Coronary artery (tissue), 2 donors: ENCODE results near the gene SYT3.
"Not testable (repeated sequence)": the region's sequence is repeated elsewhere in the genome, so short reads cannot be mapped to it uniquely, and the experiment has no call there.

Experiments
- DNase-seq: peaks from one replicate; pipeline ENCODE4 v3.0.0-alpha.2; 2017; ENCODE audit warnings: low spot score
- H3K27ac ChIP-seq, 2 donors: fragments of 200-600 bp; sonication (generic); one replicate each; pipeline ENCODE4 v1.5.1; 2016 to 2019
- H3K4me3 ChIP-seq: fragments of 200-600 bp; sonication (generic); 2 replicates; pipeline ENCODE4 v1.5.1; 2016; ENCODE audit warnings: mild to moderate bottlenecking, moderate library complexity
- TF ChIP-seq, protein P1 (sequence below): fragments of 200-600 bp; sonication (generic); IDR thresholded peaks from one replicate; pipeline ENCODE4 v1.5.1; 2019; ENCODE audit warnings: antibody characterized with exemption

SYT3 gene

DNA sequence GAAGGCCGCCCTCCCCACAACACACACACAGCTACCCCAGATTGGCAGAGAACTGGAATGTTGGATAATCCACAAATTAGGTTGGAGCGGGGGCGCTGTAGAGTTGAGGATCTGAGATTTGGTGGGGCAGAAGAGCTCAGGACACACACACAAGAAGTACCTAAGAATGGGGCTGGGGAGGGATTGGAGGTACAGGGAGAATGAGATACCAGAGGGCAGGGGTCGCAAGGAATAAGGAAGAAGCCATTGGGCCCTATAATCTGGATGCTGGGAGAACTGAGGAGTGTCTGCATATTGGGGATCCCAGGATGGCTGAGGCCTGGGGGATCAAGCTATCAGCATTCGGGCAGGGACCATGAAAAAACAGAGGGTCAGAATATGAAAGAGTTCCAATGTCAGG, 11.5 kb downstream of the SYT3 start:
- TF ChIP-seq, protein P1, sequence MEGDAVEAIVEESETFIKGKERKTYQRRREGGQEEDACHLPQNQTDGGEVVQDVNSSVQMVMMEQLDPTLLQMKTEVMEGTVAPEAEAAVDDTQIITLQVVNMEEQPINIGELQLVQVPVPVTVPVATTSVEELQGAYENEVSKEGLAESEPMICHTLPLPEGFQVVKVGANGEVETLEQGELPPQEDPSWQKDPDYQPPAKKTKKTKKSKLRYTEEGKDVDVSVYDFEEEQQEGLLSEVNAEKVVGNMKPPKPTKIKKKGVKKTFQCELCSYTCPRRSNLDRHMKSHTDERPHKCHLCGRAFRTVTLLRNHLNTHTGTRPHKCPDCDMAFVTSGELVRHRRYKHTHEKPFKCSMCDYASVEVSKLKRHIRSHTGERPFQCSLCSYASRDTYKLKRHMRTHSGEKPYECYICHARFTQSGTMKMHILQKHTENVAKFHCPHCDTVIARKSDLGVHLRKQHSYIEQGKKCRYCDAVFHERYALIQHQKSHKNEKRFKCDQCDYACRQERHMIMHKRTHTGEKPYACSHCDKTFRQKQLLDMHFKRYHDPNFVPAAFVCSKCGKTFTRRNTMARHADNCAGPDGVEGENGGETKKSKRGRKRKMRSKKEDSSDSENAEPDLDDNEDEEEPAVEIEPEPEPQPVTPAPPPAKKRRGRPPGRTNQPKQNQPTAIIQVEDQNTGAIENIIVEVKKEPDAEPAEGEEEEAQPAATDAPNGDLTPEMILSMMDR = no peak
- DNase-seq = no peak
- Histone ChIP-seq H3K4me3 (no peak overlapping the region), H3K27ac (no peak overlapping the region)

DNA sequence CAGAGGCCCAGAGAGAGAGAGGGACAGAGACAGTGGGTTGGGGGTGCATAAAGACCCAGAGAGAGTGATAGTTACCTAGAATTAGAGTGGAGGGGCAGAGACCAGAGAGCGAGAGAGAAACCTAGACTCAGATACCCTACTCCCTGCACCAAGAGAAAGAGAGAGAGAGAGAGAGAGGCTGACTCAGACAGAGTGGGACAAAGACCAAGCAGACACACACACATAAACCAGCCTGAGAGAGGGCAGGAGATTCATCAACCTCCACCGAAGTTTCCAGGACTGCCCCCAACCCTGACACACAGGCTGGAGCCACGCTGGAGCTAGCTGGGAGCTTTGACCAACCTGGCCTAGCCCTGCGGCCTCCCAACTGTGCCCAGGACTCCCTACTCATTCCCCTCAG, 12.9 kb downstream of the SYT3 start:
- Histone ChIP-seq H3K27ac (no peak overlapping the region), H3K4me3 (no peak overlapping the region)
- TF ChIP-seq, protein P1 = no peak
- no peak for DNase-seq

DNA sequence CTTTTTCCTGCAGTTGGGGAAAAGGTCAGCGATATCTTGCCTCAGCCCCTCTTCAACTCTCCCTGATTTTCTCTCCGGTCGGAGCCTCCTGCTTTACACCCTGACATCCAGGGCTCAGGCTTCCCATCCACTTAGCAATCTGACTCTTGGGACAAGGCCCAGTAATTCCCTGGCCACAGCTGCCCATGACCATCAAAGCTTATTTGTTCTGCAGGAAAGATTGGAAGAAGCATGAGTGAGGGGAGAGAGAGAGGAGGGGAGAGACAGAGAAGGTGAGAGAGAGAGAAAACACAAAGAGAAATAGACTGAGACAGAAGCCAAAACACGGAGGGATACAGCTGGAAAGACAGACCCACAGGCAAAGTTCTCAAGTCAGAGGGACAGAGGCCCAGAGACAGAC, 13.7 kb downstream of the SYT3 start:
- TF ChIP-seq, protein P1 = no peak

DNA sequence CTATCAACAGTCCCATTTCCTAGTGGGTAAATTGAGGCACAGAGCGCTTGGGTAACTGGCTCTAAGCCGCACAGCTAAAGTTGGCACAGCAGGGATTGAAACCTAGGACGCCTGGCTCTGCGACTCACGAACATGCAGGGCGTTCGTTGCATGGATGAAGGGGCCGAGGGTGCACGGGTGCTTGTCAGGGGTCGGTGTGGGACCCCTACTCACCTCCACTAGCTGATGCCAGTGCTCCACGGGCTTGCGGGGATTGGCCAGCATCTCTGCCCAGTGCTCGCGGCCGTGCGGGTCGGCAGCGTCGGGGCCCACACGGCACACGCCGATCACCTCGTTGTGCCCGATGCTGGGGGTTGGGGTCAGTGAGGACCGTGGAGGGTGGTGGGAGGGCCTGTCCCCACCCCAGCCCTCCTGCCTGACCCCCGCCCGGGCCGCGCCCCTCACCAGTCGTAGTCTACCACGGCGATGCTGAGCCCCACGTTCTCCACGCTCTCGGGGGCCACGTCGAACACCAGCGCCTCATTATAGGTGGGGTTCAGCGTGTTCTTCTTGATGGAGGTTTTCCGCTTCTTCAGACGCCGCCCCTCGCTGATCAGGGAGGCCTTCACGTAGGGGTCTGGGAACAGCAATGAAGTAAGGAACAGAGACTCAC, 14.6 kb downstream of the SYT3 start:
- no peak overlapping the region for H3K27ac ChIP-seq
- DNase-seq = no peak
- no peak overlapping the region for H3K4me3 ChIP-seq
- TF ChIP-seq, protein P1 = no peak

More for the DNA sequence above, 13.7 kb downstream of the SYT3 start:
- no peak overlapping the region for H3K4me3 ChIP-seq
- DNase-seq = no peak
- no peak overlapping the region for H3K27ac ChIP-seq

DNA sequence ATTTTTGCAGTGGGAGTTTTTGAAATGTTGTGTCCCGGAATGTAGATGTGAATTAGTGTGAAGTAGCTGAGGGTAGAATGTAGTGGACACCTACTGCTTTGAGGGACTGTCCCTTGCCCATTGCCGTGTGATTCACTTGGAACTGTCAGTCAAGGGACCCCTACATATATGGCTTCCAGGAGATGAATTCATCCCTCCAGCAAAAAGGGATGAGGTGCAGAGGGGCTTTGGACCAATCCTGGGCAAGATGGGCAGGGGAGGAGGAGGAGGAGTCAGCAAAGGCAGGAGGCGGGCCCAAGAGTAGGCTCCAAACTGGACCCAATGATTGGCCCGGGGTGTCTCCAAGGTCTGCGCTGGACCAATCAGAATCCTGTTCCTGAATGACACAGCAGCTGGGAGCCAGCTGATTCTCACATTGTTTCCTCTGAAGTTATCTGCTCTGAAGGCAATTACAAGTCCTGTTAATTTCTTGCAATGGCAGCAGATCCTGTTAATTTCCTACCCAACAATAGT, 19.2 kb downstream of the SYT3 start:
- not testable (repeated sequence) for DNase-seq, H3K27ac ChIP-seq

DNA sequence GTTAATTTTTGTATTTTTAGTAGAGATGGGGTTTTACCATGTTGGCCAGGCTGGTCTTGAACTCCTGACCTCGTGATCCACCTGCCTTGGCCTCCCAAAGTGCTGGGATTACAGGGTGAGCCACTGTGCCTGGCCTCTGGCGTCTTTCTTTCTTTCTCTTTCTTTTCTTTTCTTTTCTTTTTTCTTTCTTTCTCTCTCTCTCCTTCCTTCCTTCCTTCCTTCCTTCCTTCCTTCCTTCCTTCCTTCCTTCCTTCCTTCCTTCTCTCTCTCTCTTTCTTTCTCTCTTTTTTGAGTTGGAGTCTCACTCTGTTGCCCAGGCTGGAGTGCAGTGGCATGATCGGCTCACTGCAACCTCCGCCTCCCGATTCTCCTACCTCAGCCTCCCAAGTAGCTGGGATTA, 20.5 kb downstream of the SYT3 start:
- not testable (repeated sequence) for DNase-seq, H3K27ac ChIP-seq

More for the DNA sequence above, 19.2 kb downstream of the SYT3 start:
- not testable (repeated sequence) for H3K4me3 ChIP-seq

DNA sequence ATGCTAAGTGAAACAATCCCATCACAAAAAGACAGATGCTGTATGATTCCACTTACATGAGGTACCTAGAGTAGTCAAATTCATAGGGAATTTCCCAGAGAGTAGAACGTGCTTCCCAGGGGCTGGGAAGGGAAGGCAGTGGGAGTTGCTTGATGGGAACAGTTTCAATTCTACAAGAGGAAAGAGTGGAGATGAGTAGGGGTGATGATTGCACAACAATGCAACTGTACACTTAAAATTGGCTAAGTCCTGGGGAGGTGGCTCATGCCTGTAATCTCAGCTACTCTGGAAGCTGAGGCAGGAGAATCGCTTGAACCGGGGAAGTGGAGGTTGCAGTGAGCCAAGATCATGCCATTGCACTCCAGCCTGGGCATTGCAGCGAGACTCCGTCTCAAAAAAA, 21.3 kb downstream of the SYT3 start:
- not testable (repeated sequence) for DNase-seq, H3K27ac ChIP-seq, H3K4me3 ChIP-seq

More for the DNA sequence above, 20.5 kb downstream of the SYT3 start:
- not testable (repeated sequence) for H3K4me3 ChIP-seq

DNA sequence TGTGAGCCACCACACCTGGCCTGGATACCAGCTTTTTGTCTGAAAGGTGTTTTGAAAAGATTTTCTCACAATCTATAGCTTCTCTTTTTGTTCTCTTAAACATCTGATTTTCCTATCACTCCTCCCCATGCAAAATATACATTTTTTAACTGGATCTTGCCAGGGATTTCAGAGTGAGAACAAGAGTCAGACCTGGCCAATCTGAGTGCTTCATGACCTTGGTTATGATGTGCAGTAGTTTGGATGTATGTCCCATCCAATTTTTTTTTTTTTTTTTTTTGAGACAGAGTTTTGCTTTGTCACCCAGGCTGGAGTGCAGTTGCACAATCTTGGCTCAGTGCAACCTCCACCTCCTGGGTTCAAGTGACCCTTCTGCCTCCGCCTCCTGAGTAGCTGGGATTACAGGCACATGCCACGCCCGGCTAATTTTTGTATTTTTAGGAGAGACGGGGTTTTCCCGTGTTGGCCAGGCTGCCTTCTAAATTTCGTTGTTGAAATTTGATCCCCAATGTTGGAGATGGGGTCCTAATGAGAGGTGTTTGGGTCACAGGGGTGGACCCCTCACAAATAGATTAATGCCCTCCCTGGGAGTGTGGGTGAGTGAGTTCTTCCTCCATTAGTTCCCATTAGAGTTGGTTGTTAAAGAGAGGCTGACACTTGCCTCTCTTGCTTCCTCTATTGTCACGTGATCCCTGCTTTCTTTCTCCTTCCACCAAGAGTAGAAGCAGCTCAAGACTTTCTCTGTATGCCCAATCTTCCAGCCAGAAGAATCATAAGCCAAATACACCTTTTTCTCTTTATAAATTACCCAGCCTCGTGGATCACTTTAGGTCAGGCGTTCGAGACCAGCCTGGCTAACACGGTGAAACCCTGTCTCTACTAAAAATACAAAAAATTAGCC, 26.9 kb downstream of the SYT3 start:
- not testable (repeated sequence) for DNase-seq, H3K27ac ChIP-seq, H3K4me3 ChIP-seq
